Astrocyte (in vitro differentiated cells and primary cell): ENCODE results near the gene ATP6V0E1.
A peak's percentile ranks its signal among the peaks of the same experiment; 100 is the strongest.

ENCODE experiments used
- EZH2 ChIP-seq: IDR thresholded peaks from 2 replicates; pipeline ENCODE4 v1.6.1; 2012; ENCODE audit warnings: mild to moderate bottlenecking, low read length, inconsistent platforms; ENCODE audit not compliant: insufficient read depth
- TF ChIP-seq, protein P1 (sequence below): IDR thresholded peaks from 2 replicates; pipeline ENCODE4 v1.5.1; 2011; ENCODE audit warnings: low read depth, mild to moderate bottlenecking, inconsistent platforms, low read length, moderate library complexity; ENCODE audit not compliant: insufficient read depth

GRCh38 chr5:172984244-172984953, 828 bp downstream of the ATP6V0E1 start:
- TF ChIP-seq, protein P1, sequence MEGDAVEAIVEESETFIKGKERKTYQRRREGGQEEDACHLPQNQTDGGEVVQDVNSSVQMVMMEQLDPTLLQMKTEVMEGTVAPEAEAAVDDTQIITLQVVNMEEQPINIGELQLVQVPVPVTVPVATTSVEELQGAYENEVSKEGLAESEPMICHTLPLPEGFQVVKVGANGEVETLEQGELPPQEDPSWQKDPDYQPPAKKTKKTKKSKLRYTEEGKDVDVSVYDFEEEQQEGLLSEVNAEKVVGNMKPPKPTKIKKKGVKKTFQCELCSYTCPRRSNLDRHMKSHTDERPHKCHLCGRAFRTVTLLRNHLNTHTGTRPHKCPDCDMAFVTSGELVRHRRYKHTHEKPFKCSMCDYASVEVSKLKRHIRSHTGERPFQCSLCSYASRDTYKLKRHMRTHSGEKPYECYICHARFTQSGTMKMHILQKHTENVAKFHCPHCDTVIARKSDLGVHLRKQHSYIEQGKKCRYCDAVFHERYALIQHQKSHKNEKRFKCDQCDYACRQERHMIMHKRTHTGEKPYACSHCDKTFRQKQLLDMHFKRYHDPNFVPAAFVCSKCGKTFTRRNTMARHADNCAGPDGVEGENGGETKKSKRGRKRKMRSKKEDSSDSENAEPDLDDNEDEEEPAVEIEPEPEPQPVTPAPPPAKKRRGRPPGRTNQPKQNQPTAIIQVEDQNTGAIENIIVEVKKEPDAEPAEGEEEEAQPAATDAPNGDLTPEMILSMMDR: peak; percentile 42
- TF ChIP-seq EZH2: no peak
